ENCODE results near the gene TCEA3. TPM values are rescaled to one million over a fixed set of nuclear protein-coding genes. Genes with fewer than 3 reads are reported as not detected.

TCEA3 gene
- total and polyA plus RNA-seq, 10 of the 15 experiments (the other 5 are each of a cell fraction or from before 2014, with no cell fraction given): 0.06 to 0.23 (median 0.08) TPM; not detected in 7

DNA sequence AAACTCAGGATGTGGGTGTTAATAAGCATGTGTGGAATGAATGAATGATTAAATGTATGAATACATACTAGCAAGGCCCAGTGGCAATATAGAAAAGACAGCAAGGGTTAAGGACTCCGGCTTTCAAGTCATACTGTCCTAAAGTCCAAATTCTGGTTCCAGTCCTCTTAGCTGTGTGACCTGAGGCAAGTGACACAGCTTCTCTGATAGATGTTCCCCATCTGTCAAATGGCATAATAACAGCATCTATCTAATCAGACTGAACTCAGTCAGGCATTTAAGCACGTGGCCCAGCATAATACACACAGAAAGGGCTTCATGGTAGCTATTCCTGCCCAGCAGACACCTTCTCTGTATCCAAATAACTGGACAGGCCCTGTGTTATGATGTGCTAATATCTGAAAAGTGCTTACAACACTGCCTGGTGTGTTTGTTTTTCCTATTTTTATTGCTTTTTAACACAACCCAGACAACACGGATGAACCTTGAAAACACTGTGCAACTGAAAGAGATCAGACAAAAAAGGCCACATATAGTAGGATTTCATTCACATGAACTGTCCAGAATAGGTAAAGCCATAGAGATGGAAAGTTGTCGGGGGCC, 47.0 kb upstream of the TCEA3 start (continued):
- TF ChIP-seq KLF5 (IDR thresholded peaks at IDR 0.05; ENCODE audit: partially characterized antibody) (no peak), RAD21 (IDR thresholded peaks at IDR 0.05; ENCODE audit: insufficient read depth, low read depth, low read length) (no peak), SREBF1 (IDR thresholded peaks at IDR 0.05; ENCODE audit: low read length) (no peak), BMI1 (IDR thresholded peaks at IDR 0.05; ENCODE audit: borderline replicate concordance) (no peak), SRF (IDR thresholded peaks at IDR 0.05; ENCODE audit: low read depth in 2 of 2, low read length in 2 of 2) (no peak)
- TF ChIP-seq, protein P1, sequence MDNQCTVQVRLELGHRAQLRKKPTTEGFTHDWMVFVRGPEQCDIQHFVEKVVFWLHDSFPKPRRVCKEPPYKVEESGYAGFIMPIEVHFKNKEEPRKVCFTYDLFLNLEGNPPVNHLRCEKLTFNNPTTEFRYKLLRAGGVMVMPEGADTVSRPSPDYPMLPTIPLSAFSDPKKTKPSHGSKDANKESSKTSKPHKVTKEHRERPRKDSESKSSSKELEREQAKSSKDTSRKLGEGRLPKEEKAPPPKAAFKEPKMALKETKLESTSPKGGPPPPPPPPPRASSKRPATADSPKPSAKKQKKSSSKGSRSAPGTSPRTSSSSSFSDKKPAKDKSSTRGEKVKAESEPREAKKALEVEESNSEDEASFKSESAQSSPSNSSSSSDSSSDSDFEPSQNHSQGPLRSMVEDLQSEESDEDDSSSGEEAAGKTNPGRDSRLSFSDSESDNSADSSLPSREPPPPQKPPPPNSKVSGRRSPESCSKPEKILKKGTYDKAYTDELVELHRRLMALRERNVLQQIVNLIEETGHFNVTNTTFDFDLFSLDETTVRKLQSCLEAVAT (IDR thresholded peaks at IDR 0.05): no peak
- TF ChIP-seq, protein P2, sequence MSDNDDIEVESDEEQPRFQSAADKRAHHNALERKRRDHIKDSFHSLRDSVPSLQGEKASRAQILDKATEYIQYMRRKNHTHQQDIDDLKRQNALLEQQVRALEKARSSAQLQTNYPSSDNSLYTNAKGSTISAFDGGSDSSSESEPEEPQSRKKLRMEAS (IDR thresholded peaks at IDR 0.05; ENCODE audit: low read depth, low read length): no peak
- TF ChIP-seq, protein P3, sequence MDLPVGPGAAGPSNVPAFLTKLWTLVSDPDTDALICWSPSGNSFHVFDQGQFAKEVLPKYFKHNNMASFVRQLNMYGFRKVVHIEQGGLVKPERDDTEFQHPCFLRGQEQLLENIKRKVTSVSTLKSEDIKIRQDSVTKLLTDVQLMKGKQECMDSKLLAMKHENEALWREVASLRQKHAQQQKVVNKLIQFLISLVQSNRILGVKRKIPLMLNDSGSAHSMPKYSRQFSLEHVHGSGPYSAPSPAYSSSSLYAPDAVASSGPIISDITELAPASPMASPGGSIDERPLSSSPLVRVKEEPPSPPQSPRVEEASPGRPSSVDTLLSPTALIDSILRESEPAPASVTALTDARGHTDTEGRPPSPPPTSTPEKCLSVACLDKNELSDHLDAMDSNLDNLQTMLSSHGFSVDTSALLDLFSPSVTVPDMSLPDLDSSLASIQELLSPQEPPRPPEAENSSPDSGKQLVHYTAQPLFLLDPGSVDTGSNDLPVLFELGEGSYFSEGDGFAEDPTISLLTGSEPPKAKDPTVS (IDR thresholded peaks at IDR 0.05; ENCODE audit: low read depth, low read length): no peak
- TF ChIP-seq, protein P4, sequence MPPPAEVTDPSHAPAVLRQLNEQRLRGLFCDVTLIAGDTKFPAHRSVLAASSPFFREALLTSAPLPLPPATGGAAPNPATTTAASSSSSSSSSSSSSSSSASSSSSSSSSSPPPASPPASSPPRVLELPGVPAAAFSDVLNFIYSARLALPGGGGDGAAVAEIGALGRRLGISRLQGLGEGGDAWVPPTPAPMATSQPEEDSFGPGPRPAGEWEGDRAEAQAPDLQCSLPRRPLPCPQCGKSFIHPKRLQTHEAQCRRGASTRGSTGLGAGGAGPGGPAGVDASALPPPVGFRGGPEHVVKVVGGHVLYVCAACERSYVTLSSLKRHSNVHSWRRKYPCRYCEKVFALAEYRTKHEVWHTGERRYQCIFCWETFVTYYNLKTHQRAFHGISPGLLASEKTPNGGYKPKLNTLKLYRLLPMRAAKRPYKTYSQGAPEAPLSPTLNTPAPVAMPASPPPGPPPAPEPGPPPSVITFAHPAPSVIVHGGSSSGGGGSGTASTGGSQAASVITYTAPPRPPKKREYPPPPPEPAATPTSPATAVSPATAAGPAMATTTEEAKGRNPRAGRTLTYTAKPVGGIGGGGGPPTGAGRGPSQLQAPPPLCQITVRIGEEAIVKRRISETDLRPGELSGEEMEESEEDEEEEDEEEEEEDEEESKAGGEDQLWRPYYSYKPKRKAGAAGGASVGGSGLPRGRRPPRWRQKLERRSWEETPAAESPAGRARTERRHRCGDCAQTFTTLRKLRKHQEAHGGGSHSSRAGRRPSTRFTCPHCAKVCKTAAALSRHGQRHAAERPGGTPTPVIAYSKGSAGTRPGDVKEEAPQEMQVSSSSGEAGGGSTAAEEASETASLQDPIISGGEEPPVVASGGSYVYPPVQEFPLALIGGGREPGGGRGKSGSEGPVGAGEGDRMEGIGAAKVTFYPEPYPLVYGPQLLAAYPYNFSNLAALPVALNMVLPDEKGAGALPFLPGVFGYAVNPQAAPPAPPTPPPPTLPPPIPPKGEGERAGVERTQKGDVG (CRISPR knock-in tag; IDR thresholded peaks at IDR 0.05): no peak
